Stimulated activated CD8-positive, alpha-beta memory T cell treated with anti-CD3 and anti-CD28 coated beads, Interleukin-7, amount 100 ng/mL, for 1 hour (primary cell): Measurements from ENCODE around the gene SART3.
A peak's percentile ranks its signal among the peaks of the same experiment; 100 is the strongest.

Experiments
- DNase-seq, 2 donors: peaks; one replicate each; pipeline ENCODE4 v3.0.0-alpha.2; 2020; ENCODE audit warnings: low read depth in 2 of 2

The SART3 gene, protein sequence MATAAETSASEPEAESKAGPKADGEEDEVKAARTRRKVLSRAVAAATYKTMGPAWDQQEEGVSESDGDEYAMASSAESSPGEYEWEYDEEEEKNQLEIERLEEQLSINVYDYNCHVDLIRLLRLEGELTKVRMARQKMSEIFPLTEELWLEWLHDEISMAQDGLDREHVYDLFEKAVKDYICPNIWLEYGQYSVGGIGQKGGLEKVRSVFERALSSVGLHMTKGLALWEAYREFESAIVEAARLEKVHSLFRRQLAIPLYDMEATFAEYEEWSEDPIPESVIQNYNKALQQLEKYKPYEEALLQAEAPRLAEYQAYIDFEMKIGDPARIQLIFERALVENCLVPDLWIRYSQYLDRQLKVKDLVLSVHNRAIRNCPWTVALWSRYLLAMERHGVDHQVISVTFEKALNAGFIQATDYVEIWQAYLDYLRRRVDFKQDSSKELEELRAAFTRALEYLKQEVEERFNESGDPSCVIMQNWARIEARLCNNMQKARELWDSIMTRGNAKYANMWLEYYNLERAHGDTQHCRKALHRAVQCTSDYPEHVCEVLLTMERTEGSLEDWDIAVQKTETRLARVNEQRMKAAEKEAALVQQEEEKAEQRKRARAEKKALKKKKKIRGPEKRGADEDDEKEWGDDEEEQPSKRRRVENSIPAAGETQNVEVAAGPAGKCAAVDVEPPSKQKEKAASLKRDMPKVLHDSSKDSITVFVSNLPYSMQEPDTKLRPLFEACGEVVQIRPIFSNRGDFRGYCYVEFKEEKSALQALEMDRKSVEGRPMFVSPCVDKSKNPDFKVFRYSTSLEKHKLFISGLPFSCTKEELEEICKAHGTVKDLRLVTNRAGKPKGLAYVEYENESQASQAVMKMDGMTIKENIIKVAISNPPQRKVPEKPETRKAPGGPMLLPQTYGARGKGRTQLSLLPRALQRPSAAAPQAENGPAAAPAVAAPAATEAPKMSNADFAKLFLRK

DNA sequence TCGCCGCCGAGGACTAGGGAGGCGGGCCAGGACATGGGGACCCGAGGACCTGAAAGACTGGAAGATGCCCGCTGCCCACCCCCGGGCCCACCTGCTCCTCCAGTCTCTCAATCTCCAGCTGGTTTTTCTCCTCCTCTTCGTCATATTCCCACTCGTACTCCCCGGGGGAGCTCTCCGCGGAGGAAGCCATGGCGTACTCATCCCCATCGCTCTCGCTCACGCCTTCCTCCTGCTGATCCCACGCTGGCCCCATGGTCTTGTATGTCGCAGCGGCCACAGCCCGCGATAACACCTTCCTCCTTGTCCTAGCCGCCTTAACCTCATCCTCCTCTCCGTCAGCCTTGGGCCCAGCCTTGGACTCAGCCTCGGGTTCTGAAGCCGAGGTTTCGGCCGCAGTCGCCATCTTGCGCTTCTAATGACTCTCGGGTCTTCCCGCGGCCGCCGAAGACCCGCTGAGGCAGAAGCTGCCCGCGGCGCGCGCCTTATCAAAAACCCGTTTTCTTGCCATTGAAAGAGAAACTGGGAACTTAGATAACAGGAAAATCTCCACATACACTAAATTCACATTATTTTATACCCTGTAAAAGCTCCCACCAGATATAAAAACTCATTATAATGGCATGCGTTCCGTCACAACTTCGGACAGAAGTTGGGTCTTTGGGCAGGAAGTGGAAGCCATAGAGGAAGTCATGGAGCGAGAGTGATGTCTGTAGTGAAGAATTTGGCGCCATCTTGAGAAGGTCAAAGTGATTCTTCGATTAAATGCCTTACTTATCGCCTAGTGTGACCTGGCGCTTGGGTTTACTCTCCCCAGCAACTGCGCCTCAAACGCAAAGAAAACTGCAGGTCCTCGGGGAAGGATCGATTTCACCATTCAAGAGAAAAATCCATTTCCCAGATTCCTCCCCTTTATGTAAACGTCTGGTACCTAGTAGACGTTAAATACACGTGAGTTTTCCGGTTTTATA, at the start of gene SART3:
SART3 (minus strand) TSS at position 422 of the 968 bp plus-strand sequence; CDS start at position 403, 19 bp downstream.
- DNase-seq: peak; percentile 53 to 67

DNA sequence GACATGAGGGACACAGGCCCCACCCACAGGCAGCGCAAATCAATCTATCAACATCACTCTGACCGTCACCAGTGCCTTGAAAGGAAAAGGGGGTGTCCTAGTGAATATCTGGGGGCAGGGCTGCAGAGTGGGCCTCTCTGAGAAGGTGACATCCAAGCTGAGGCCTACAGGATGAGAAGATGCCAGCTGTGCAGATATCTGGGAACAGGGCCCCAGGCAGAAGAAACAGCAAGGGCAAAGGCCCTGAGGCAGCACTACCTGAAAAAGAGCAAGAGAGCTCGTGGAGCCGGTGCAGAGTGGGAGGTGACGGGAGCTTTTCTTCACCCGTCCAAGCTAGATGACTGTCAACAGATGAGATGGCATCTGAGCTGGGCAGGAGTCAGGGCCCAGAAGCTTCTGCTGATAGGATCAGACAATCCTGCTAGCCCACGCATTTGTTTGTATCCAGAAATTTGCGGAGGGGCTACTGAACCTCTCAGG, 49.4 kb upstream of the SART3 start:
- DNase-seq: no peak

DNA sequence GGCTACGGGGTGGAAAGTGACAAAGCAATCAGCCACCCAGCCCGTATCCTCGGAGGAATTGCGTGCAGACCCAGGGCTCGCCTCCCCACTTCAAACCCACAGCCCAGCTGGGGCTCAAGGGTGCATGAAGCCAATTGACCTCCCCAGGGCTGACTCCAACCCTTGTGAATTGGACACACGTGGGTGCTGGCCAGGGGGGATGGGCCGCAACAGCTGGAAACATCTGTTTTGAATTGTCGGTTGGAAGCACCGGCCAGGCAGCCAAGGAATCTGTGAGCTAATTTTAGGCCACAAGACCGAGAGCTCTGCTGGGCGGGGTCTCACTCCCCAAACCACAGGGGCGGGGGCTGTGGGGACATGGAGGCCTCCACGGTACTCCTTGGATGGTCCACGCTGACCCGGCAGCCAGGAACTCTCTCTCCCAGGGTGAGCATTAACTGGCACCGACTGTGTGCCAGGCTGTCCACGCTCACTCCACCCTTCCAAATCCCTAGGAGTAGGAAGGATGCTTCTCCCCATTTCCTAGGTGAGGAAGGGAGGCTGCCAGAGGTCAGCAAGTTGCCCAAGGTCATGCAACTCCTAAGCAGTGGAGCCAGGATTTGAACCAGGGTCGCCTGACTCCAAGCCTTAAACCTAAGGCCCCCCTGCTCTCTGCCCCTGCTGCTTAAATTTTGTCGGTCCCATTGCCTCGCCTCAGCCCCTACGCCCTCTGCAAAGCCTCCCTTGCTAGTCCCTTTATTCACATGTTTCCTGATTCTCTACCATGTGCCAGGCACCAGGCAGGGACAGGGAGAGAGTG, 48.8 kb upstream of the SART3 start:
- no peak for DNase-seq

DNA sequence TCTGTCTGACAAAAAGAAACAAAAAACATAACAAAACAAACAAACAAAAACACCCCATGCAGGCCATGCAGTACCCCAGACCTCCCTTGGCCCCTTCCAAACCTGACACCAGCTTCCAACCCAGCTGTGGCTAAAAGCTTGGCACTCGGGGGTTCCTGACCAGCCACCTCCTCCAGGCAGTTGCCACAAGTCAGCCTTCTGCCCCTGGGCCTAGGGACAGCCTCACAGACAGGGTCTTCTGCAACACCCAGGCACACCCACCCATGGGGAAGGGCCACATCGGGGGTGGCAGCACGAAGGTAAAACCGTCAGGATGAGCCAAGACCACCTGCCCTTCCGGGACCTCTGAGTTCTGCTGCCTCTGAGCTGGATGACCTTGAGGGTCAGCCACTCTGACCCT, 47.6 kb upstream of the SART3 start:
- DNase-seq: no peak

DNA sequence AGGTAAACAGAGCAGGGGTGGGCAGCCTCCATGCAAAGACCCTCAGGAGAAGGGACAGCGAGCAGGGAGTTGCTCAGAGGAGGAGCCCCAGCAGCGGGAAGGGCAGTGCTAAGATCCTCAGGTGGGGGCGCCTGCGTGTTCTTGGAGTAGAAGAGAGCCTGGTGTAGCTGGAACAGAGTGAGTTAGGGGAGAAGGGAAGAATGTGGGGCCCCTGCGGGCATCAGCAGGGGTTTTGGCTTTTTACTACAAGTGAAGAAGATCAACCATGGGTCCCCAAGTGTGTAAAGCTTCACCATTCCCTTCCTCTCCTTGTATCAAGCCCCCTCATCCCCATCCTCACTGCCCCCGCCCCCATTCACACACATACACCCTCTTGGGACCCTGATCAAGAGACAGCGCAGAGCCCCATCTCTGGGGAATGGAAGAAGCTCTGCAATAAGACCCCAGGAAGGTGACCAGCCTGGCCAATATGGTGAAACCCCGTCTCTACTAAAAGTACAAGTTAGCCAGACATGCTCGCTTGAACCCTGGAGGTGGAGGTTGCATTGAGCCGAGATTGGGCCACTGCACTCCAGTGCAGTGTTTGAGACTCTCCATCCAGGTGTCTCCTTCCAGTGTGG, 47.1 kb upstream of the SART3 start:
- DNase-seq: no peak

DNA sequence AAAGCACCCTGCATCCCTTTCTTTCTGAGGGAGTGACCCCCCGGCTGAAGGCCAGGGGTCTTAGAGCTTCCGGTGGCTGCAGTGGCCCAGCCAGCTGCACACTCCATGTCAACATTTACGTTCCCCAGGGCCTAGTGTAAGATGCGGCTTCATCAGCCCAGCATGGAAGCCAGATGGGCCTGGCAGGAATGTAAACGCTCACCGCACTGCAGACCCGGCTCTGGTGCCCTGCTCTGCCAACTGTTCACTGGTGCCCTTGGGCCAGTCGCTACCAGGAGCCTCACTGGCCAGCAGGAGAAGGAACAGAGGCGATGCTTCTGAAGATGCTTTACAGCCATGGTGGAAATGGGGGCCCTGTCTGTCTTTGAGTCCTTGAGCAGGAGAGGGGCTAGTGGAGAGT, 45.5 kb upstream of the SART3 start:
- no peak for DNase-seq

DNA sequence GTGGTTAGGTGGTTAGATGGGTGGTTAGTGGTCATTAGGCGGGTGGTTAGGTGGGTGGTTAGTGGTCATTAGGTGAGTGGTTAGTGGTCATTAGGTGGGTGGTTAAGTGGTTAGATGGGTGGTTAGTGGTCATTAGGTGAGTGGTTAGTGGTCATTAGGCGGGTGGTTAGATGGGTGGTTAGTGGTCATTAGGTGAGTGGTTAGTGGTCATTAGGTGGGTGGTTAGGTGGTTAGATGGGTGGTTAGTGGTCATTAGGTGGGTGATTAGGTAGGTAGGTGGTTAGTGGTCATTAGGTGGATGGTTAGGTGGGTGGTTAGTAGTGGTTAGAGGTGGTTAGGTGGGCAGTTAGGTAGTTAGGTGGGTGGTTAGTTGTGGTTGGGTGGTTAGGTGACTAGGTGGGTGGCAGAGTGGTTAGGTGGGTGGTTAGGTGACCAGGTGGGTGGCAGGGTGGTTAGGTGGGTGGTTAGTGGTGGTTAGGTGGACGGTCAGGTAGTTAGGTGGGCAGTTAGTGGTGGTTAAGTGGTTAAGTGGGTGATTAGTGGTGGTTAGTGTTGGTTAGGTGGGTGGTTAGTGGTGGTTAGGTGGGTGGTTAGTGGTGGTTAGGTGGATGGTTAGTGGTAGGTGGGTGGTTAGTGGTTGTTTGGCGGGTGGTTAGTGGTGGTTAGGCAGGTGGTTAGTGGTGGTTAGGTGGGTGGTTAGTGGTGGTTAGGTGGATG, 44.9 kb upstream of the SART3 start:
- DNase-seq: no peak

DNA sequence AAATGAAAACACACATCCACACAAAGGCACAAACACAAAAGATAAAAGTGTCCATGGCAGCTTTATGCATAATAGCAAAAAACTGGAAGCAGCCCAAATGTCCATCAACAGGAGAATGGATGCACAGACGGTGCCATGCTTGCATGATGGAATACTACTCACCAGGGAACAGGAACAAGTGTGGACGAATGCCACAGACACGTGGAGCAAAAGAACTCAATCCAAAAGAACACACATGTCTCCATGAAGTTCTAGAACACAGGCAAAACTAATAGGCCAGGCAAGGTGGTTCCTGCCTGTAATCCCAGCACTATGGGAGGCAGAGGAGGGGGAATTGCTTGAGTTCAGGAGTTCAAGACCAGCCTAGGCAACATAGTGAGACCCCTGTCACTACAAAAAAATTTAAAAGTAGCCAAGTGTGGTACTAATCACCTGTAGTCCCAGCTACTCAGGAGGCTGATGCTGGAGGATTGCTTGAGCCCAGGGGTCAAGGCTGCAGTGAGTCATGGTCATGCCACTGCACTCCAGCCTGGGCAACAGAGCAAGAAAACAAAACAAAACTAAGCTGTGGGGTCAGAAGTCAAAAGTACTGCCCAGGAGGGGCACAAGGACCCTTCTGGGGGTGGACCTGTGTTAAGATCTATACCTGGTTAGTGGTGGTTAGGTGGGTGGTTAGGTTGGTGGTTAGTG, 44.2 kb upstream of the SART3 start:
- DNase-seq: no peak

DNA sequence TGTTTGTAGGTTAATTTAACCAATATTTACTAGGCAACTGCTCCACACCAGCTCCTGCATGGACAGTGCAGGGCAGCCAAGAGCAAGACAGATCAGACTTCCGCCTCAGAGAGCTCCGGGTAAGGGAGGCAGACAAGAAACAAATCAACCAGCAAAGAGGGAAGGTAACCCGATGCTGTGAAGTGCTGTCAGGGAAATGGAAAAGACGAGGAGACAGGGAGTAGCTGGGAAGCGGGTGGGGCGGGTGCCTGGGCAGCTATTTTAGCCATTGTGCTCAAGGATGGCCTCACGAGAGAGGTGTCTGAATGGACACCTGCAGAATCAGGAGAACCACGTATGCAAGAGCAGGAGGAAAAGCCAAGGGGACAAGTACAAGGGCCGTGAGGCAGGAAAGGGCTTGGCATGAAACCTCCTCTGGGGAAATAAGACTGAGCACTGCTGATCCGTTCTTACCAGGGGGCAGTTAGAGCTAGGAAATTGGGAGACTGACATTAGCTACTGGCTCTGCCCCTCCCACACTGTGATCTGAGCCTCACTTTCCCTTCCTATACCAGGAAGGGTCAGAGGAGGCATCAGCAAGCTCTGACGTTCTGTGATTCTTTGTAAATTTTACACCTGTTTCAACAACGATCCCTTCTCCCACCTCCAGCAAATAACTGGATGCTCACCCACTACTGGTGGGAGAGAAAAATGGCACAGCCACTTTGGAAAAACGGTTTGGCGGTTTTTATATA, 43.4 kb upstream of the SART3 start:
- DNase-seq: no peak

DNA sequence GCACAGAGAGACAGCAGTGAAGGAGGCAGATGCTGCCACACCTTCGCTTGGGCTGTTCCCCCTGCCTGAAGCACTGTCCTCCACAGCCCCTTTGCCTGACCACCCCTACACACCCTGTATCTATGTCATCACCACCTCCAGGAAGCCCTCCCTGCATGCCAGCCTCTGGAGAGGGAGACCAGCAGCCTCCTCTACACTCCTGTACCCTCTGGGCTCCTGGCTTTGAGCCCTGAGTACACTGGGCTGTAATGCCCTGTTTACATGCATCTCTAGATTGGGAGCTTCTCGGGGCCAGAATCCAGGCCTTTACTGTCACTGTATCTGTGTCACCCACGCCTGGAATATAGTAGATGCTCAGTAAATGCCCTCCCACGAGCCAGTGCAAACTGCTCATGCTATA, 42.8 kb upstream of the SART3 start:
- no peak for DNase-seq

DNA sequence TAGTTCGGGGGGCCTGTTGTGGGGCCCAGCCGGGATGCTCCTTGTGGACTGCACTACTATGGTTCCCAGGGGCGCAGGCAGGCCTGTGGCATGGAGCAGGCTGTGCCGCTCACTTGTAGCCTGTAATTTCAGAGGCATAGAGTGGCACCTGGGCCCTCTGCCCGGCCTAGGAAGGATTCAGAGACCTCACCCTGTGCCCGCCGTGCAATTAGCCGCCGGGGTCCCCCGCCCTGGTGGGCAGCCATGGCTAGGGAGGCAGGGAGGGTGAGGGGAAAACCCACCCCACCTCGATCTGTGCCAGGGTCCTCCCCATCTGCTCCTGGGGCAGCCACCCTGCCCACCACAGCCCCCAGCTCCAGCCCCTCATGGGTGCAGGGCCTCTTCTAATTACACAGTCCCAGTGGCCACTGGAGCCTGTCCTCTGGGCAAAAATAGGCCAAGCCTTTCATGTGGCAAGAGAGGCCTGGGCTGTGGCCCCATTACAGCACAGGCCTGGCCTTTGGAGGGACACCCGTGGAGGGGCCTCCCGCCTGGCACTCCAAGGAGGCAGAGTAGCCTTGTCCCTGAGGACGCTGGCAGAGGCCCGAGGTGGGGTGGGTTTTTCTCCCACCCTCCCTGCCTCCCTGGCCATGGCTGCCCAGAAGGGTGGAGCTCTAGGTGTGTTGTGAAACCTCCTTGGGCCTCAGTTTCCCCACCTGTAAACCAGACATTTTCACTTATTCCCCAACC, 42.2 kb upstream of the SART3 start:
- DNase-seq: no peak

DNA sequence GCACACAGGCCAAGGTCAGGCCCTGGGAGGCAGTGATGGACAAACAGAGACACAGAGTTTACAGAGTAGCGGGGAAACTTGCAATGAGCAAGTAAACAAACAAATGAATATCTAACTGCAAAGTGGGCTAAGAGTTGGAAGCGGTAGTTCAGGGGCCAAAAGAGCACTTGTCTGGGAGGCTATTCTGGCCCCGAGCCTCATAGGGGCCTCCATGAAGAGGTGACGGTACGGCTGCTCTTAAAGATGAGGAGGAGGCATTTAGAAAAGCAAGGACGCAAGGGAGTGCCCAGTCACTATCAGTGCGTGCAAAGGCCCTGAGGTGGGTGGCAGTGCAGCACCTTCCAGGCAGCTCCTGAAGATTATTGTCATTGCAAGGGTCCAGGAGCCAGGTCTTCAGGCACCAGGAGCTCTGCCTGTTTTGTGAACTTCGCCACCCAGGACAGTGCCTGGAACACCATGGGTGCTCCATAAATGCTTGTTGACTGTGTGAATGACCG, 41.3 kb upstream of the SART3 start:
- DNase-seq: no peak

DNA sequence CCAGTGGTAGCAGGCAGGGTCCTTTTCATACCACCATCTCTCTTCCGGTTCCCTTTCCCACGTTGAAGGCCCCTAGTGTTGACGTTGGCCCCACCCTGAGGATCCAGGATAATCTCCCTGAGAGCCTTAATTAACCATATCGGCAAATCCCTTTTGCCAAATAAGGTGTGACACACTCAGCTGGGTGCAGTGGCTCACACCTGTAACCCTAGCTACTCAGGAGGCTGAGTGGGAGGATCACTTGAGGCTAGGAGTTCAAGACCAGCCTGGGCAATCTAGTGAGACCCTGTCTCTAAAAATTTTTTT, 39.7 kb upstream of the SART3 start:
- no peak for DNase-seq

DNA sequence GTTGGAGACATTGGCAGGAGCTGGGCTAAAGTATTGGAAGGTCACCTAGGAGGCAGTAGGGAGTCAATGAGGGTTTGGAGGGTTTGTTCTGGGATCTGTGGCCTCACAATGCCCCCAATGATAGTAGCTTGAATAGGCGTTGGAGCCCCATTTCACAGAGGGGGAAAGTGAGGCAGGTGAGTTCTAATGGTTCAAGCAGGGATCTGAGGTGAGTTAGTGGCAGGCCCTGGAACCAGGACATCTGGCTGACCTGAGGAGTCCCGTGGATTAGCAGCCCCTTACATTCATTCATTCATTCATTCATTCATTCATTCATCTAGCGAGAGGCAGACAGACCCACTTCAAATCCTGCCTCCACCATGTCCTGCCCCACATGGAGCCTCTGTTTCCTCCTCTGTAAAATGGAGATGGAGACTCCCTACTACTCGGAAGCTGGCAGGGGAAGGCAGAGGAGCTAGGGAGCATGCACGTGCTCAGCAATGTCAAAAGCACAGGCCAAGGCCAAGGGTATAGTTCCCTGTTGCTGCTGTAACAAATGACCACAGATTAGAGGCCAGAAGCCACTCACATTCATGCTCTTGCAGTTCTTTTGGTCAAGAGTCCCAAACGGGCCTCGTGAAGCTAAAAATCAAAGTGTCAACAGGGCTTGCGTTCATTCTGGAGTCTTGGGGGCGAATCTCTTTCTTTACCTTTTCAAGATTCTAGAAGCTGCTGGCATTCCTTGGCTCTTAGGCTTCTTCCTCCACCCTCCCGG, 39.2 kb upstream of the SART3 start:
- no peak for DNase-seq

DNA sequence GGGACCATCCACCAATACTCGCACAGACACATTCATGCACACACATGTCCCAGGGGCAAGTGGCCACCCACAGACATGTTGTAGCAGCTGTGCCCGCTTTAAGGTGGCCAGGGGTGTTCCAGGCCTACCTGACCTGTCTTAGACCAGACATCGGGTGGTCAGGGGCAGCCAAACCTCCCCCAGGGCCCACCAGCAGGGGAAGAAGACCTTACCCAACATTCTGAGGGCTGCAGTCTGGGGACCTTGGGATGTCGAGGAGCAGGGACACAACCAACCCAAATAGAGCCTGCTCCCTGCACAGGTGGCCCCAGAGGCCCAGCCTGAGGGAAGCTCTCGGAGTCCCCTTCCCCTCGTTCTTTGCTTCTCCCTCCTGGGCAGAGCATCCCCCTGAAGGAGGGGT, 38.6 kb upstream of the SART3 start:
- DNase-seq: no peak

DNA sequence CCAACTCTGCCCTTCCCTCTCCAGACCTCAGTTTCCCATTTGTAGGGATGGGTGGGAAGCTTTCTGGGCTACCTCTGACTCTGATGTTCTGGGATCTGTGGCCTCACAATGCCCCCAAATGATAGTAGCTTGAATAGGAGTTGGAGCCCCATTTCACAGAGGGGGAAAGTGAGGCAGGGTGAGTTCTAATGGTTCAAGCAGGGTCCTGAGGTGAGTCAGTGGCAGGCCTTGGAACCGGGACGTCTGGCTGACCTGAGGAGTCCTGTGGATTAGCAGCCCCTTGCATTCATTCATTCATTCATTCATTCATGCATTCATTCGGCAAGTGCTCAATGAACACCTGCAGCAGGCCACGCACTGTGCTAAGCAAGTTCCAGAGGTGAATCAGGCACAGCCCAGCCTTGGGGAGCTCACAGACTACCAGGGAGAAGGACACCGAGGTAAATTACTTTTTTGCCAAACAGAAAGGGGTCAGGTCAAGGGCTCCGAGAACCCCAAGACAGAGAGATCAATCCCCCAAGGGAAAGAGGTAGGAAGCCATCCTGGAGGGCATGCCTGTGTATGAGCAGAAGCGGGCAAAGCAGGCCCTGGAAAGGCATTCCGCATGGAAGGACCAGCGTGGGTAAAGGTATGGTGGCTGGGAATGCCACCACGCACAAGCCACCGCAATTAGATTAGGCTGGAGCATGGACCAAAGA, 37.7 kb upstream of the SART3 start:
- DNase-seq: no peak
